Skeletal muscle cell (primary cell): ENCODE measurements around the gene KRTAP2-3.
"Not testable (repeated sequence)": the region's sequence is repeated elsewhere in the genome, so short reads cannot be mapped to it uniquely, and the experiment has no call there.

ENCODE experiments used
- DNase-seq: peaks from one replicate; pipeline ENCODE4 v3.0.0-alpha.2; 2010; ENCODE audit warnings: low read depth
- H3K4me3 ChIP-seq: 2 replicates; pipeline ENCODE4 v1.5.1; 2011; ENCODE audit warnings: low read depth, mild to moderate bottlenecking, control low read depth, low read length, moderate library complexity

The KRTAP2-3 gene

DNA sequence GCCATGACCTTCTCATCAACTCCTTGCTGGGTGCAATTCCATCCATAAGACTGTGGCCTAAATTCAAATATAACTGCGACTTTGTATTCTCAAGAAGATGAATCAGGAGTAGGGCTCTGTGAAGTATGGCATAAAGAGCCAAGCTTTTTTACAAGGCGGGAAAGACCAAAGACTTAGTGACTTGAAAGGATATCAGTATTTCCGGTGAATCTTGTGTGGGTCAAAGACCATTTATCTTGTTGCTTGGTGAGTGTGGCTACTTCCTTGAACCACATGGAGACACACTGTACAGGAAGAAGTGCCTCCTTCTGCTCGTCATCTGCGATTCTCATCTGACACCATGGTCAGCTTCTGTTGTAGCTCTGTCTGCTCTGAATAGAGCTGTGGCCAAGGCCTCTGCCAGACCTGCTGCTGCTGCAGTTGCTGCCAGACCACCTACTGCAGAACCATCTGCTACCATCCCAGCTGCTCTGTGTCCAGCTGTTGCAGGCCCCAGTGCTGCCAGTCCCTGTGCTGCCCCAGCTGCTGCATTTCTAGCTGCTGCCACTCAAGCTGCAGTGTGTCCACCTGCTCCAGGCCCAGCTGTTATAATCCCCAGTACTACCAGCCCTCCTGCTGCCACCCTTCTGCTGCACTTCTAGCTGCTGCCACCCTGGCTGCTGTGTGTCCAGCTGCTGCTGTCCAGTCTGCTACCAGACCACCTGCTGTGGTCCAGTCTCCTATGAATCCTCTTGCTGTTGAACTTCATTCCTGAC, 11.9 kb upstream of the KRTAP2-3 start:
- peak; percentile 64 for DNase-seq
- H3K4me3 ChIP-seq, result no peak overlapping the region

DNA sequence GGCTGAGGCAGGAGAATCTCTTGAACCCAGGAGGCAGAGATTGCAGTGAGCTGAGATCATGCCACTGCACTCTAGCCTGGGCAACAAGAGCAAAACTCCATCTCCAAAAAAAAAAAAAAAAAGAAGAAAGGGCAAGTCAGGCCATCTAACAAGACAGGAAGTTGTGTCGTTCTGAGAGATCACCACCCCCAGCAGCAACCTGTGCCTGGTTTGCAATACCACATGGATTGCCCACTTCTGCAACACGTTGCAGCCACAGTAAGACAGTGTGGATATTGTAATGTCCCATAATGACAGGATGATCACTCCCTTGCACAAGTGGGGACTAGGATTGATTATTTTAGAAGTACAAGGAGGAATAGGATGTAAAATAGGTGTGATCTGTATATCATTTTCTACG, 9.1 kb upstream of the KRTAP2-3 start:
- H3K4me3 ChIP-seq, result no peak overlapping the region
- DNase-seq, result no peak

DNA sequence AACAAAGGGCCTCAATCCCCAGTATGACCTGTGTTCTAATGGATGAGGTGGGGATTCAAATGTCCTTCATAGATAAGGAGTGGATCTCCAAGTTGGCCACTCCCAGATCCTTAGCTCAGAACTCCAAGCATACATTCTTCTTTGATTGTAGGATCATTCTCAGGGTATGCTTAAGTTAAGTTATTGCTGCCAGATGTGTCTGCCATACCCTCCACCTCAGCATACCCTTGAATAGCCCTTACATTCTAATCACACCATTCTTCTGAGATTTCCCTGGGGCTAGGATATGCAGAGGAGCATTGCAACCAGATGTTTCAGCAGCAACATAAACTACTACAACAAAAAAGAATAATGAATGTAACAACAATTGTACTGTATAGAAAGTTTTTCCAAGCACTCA, 7.4 kb upstream of the KRTAP2-3 start:
- H3K4me3 ChIP-seq, result no peak overlapping the region
- no peak for DNase-seq

GRCh38 chr17:41065829-41066624, 6.1 kb upstream of the KRTAP2-3 start, which contains the start of gene KRTAP2-4:
Gene KRTAP2-4 (minus strand): TSS chr17:41065879. CDS start chr17:41065845, 34 bp downstream.
- H3K4me3 ChIP-seq, result no peak within 1 kb of the TSS
- peak; percentile 71 for DNase-seq

DNA sequence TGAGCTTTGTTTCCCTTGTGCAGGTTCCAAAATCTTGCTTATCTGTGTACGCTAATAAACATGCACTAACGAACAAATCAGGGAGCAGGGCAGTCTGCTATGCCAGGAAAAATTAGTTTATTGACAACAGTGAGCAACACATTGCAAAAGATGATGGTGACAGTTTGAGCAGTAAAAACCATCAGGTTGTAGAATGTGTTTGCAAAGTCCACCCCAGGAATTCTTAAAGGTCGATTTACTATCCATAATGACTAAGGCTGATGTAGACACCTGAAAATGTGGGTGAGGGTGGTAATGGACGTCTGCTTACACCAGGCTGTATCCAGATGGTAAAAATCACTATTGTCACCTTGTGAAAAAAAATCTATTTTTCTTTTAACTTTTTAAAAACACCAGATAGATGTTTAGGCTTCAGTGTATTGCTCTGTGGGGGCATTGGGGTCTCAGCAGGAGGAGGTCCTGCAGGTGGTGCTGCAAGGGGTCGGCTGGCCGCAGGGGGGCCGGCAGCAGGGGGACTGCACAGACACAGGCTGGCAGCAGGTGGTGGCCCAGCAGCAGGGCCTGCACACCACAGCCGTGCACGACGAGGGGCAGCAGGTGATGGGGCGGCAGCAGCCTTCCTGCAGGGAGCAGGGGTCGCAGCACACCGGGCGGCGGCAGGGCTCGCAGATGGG, 5.2 kb upstream of the KRTAP2-3 start:
- not testable (repeated sequence) for DNase-seq, H3K4me3 ChIP-seq

- no peak overlapping the region for H3K4me3 ChIP-seq
- no peak for DNase-seq
Observed at GRCh38 chr17:41064301-41064700, 4.4 kb upstream of the KRTAP2-3 start.

- no peak for DNase-seq
- H3K4me3 ChIP-seq, result no peak overlapping the region
Observed at GRCh38 chr17:41063449-41063848, 3.5 kb upstream of the KRTAP2-3 start.

DNA sequence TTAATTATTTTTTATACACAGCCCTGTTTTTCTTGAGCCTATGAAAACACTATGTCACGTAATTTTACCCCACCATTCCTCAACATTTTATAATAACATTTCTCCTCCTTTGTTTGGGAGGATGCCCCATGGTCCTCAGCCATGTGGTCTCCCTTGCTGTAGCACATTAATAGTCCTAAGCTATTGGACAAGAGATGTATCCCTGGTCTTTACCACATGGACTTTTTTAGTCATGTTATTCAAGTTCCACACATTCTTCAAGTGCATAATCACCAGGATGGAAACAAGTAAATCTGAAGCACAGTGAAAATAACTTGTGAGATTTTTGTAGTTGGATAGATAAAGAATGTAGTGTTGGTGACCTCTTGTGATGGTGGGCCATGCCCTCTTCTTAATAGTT, 2.0 kb upstream of the KRTAP2-3 start:
- H3K4me3 ChIP-seq, result no peak overlapping the region
- peak; percentile 82 for DNase-seq

DNA sequence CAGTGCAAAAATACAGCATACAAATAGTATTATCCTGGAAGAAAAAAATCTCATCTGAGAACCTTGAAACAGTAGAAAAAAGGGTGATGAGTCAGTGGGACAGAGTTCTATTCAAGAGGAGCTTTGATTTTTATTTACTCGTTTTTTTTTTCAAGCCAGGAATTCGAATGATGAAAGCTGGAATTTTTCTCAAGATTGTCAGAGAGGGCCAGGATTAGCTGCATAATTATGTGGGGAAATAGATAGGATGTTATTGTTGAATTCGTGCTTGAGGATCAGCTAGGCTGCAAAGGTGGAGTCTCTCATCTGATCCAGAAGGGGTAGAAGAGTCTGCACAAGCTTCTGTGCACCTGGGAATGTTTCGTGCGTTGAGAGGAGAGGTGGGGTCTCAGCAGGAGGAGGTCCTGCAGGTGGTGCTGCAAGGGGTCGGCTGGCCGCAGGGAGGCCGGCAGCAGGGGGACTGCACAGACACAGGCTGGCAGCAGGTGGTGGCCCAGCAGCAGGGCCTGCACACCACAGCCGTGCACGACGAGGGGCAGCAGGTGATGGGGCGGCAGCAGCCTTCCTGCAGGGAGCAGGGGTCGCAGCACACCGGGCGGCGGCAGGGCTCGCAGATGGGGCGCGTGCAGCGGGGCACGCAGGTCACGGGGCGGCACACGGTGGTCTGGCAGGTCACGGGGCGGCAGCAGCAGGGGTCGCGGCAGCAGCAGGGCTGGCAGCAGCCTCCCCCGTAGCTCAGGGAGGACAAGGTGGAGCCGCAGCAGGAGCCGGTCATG, 450 bp downstream of the KRTAP2-3 start:
- not testable (repeated sequence) for H3K4me3 ChIP-seq
- peak; percentile 66 for DNase-seq

DNA sequence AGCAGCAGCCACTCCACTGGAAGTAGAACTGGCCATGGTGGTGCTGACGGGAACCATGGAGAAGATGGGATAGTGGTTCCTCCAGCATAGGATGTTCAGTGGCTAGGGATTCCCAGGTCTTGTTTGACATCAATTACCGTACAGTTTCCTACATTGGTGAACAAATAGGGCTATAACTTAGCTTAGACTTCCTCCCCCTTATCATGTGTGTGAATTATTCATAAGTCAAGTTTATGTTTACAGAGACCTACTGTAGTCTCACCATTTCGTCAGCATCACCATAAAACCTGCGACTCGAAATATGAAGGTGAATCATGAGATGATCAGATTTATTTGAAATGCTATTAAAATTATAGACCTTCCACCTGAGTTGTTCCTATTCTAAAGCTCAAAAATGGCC, 1.2 kb downstream of the KRTAP2-3 start:
- H3K4me3 ChIP-seq, result no peak overlapping the region
- no peak for DNase-seq

DNA sequence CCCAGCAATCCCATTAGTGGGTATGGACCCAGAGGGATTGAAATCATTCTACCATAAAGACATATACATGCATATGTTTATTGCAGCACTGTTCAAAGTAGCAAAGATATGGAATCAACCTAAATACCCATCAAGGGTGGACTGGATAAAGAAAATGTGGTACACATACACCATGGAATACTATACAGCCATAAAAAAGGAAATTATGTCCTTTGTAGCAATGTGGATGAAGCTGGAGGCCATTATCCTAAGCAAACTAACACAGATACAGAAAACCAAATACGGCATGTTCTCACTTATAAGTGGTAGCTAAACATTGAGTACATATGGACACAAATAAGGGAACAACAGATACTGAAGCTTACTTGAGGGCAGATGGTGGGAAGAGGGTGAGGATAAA, 2.4 kb downstream of the KRTAP2-3 start:
- DNase-seq, result no peak
- no peak overlapping the region for H3K4me3 ChIP-seq

- not testable (repeated sequence) for H3K4me3 ChIP-seq, DNase-seq
Observed at GRCh38 chr17:41055130-41055529, 4.8 kb downstream of the KRTAP2-3 start, which contains the start of gene KRTAP2-2. Gene KRTAP2-2 (minus strand): TSS chr17:41055230. CDS start chr17:41055211, 19 bp downstream.

DNA sequence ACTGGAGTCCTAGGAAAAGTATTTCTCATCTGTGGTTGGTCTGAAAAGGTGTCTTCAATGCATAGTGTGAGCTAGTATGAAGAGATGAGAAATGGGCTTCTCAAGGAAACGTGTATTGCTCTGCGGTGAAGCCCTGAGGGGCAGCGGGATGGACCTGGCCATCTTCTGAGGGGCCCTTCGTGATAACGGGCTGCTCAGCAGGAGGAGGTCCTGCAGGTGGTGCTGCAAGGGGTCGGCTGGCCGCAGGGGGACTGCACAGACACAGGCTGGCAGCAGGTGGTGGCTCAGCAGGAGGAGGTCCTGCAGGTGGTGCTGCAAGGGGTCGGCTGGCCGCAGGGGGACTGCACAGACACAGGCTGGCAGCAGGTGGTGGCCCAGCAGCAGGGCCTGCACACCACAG, 5.4 kb downstream of the KRTAP2-3 start:
- not testable (repeated sequence) for H3K4me3 ChIP-seq, DNase-seq

DNA sequence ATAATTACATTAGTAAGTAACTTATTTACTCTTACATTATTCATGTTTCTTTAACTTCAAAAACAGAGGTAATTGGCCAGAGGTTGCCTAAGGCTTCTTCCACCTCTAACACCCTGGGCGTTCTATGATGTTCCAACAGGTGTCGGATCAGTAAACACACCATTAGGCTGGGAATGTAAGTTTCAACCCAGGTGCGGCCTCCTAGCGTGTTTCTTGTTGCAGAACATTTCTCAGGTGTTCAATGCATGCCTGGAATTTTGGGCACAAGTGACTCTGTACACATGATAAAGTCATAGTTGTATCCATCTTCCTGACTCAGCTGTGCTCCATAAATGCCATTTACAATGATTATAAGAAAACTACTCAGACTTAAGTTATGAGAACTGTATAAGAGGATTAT, 5.9 kb downstream of the KRTAP2-3 start:
- no peak overlapping the region for H3K4me3 ChIP-seq
- no peak for DNase-seq

DNA sequence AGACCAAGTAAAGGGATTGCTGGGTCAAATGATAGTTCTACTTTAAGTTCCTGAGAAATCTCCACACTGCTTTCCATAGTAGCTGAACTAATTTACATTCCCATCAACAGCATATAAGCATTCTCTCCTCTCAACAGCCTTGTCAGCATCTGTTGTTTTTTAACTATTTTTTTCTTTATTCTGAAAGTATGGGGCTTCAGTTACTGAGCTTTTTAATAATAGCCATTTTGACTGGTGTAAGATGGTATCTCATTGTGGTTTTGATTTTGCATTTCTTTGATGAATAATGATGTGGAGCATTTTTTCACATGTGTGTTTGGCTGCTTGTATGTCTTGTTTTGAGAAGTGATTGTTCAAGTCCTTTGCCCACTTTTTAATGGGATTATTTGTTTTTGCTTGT, 7.3 kb downstream of the KRTAP2-3 start:
- H3K4me3 ChIP-seq, result no peak overlapping the region
- DNase-seq, result no peak

- no peak for DNase-seq
- no peak overlapping the region for H3K4me3 ChIP-seq
Observed at GRCh38 chr17:41049110-41049509, 10.8 kb downstream of the KRTAP2-3 start.

DNA sequence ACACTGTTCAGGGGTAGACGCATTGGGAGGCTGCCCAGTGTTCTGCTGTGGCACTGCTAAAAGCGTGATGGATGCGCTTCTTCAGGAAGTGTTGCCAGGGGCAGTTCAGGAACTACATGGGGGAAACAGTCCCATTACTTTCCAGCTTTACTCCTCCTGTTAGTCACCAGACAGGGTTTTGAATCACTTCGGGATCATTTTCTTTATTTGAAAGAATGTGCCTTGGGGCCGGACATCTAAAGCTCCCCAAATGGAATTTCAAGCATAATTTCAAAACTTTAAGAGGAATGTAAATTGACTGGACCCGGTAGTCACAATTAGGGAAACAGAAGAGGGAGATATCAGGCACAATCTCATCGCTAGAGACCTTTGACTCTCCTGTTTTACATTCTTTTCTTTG, 11.5 kb downstream of the KRTAP2-3 start:
- DNase-seq, result no peak
- no peak overlapping the region for H3K4me3 ChIP-seq

- H3K4me3 ChIP-seq, result not testable (repeated sequence)
Observed at GRCh38 chr17:41046735-41047465, 13.0 kb downstream of the KRTAP2-3 start, which contains the start of gene KRTAP2-1. Gene KRTAP2-1 (minus strand): TSS chr17:41047316. CDS start chr17:41047267, 49 bp downstream.

DNA sequence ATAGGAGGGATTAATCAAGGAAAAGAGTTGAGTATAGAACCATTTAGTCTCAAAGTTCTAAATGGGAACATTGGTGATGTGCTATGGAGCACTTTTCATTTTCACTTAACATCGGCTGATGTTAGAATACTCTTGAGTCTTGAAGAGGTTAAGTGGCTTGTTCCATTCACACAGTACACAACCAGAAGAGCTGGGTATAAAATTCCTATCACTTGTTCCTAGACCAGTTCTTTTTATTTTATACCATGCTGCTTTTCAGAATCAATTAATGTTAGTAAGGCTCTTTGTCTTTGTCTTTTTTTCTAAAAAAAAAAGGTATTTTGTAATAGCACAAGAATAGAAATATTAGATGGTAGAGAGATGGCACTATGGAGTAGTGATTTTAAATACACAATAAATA, 17.0 kb downstream of the KRTAP2-3 start:
- no peak for DNase-seq
- H3K4me3 ChIP-seq, result no peak overlapping the region

More at GRCh38 chr17:41046735-41047465, 13.0 kb downstream of the KRTAP2-3 start, which contains the start of gene KRTAP2-1:
- DNase-seq, result not testable (repeated sequence)
